Measurements from ENCODE around the gene RNF138.
"Not testable (repeated sequence)": the region's sequence is repeated elsewhere in the genome, so short reads cannot be mapped to it uniquely, and the experiment has no call there.

The RNF138 gene, protein sequence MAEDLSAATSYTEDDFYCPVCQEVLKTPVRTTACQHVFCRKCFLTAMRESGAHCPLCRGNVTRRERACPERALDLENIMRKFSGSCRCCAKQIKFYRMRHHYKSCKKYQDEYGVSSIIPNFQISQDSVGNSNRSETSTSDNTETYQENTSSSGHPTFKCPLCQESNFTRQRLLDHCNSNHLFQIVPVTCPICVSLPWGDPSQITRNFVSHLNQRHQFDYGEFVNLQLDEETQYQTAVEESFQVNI

DNA sequence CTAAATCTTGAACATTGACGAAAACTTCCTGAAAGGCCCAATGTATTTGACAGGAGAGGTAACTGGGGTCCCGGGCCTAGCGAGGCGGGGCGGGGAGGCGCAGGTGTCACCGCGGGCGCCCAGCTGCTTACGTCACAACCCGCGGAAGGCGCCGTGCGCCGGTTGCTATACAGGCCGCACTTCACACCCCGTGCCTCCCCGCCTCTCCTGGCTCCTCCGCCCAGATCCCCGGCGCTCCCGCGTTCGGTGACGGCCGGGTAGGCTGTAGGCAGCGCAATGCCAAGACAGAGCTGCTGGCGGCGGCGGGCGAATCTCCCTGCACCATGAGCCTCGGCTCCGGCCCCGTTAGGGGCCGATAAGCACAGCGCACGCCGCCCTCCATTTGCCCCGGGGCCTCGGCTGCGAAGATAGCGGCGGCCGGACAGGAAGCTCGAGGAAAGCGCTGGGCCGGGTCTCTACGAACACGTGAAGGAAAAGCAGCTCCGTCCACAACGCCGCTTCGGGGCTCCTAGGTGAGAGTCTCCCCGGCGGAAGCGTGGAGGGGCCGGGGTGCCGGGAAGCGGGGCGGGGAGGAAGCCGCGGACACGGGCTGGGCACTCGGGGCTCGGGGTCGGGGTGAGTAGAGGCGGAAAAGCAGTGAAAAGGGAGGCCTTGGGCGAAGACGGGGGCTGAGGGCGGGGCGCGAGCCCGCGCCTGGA is at the start of gene RNF138:
RNF138 (plus strand) TSS at position 151 of the 698 bp plus-strand sequence. CDS start 903 bp downstream, outside the sequence.
- DNase-seq (ENCODE audit: low read depth) = peak; percentile 66

DNA sequence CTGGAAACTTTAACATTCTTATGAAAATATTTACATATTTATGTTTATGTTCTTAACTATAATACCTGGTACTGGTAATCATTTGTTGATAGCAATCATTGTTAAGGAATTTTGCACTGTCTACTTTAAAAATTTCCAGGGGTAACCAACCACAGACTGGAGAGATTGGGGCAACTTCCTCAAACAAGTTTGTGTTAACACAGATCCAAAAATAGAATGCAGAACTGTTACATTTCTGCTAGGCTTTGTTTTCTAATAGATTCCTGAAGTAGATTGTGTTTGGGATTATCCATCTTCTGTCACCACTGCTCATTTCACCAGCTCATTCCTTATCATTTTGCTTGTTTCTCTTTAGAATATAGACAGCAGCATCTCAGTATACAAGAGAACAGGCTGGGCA is 49.3 kb upstream of the RNF138 start:
- DNase-seq (ENCODE audit: low read depth) = no peak

DNA sequence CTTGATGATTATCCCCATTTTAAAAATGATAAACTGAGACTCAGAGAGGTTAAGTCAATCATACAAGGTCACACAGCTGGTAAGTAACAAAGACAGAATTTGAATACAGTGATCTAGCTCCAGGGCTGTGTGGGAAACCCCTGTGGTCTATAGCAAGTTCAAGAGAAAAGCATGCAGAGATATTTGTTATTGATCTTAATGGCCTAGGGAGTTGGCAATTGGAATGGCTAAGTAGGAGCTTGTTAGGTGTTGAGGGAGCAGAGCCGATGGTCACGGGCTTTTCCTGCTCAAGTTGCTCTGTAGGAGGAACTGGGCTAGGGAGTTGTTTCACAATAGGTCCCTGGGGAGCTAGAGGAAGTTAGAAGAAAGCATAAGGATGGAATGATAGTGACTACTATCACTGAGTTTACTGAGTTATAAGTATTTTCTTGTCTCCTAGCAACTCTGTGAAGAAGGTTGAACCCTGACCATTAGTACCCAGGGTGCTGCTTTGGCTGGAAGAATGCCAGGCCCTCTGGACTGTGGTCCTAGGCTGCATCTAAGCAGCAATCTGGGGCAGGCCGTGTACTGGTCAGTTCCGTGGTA is 43.1 kb upstream of the RNF138 start:
- DNase-seq (ENCODE audit: low read depth) = no peak

DNA sequence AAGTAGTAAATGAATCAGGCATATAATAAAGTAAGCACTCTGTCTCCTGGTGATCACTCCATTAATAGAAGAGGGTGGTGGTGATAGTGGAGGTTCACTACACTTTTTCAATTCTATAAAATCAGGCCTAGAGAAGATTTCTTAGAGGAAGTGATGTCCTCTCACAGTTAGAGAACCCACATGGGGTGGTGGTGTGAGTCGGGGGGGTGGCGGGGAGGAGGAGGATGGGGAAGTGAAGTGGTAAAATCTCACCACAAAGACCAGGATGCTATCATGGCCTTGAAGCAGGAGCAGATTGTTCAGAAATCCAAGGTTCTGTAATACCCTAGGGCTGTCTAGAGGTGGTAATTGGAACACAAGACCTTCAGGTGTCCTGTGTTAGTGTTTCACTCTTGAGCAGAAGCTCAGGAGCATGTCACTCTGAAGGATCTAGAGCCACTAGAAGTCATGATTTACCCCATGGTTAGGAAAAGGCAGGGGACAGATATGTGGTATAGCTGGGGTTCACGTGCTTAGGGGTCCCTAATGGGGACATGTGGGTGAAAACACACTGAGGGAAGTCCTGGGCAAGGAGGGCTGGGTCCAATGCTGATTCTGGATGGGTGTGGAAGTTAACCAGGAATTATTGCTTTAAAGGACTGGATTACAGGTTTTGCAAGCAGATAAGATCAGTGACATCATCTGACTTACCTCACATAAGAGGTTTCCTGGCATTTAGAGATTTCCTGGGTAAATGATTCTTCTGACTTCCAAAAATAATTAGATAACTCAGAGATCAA is 42.1 kb upstream of the RNF138 start:
- no peak for DNase-seq (ENCODE audit: low read depth)

DNA sequence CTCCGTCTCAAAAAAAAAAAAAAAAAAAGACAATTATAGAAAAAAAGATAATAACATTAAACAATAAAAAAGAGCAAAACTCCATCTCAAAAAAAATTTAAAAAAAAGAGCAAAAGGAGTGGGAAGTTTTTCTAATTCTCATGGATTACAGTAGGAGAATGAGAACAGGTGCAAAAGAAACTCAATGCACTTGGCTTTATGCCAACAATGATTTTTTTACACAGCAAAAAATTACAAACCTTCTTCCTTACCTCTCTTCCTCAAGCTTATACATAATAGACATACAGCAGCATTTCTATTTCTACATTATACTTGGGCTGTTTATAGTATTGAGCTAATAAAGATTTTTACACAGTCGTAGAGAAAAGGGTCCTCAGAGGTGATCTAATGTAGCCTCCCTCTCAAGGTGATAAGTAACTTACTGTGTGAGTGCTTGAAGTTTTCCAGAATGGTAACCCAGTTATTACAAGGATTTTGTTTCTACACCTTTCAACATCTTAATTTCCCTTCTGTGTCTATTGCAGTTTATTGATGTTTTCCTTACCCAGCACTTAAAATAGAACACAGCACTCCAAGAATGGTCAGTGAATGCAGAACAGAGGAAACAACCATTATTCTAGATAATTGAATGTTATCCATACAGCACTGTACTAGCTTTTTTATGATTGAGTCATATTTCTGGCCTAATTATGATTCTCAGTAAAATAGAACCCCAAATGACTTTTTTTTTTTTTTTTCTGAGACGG is 34.9 kb upstream of the RNF138 start:
- DNase-seq (ENCODE audit: low read depth) = no peak

DNA sequence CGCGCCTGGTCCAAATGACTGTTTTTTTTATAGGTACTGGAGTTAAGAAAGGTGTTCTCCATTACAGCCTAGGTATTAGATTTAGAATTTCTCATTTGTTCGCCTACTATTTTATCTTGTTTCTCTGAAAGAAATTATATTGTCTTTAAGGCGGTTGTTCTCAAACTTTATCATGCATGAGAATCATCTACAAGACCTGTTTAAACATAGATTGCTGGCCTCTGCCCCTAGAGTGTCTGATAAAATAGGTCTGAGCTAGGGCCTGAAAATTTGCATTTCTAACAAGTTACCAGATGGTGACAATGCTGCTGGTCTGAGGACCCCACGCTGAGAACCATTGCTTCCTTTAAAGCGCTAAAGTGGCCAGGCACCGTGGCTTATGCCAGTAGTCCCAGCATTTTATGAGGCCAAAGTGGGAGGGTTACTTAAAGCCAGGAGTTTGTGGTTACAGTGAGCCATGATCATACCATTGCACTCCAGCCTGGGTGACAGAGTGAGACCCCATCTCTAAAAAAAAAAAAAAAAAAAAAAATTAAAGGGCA is 34.0 kb upstream of the RNF138 start:
- DNase-seq (ENCODE audit: low read depth) = no peak

DNA sequence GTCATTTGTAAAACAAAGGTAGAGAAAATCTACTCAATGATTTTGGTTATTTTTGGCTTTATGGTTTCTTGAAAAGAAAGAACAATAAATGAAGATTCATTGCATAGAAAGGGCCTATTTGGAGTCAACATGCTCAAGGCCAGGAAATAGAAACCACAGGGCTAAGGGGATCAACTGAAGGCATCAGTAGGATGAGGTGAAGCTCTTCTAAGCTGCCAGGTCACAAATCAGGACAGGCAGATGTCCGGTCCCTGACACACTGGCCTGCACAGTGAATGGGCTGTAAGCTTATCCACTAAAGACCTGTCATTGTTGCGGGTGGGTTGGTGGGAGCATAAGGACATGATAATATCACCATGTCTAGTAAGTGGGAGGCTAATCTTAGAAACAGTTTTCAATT is 31.6 kb upstream of the RNF138 start:
- DNase-seq (ENCODE audit: low read depth) = no peak

DNA sequence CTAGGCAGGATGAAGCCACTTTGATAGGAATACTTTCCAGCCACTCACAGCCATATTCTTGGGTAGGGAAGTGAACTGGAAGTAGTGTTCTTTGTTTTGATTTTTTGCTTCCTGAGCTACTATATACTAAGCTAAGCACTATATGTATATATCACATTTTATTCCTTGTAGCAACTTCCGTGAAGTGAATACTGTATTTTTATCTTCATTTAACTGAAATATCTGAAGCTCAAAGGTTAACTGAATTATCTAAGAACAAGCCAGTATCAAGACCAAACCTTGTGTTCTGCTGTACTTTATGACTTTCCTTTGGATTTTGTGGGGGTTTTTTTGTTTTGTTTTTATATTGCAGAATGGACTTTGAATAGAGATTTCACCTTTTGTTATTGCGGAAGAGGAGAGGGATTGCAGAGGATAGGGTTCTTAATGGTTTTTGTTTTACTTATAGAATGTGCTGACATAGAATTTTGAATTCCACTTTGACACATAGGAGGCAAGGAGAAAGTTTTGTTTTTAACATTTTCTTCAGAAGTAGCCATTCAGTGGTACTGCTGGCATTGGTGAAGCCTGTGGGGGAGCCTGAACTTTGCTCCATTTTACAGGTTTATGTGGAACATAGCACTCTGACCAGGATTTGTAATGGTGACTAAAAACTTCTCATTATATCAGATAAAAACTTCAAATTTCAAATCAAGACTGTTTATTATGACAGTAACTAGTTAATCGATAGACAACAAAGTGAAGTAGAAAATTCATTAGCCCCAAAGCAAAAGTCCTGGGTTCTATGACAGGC is 24.1 kb upstream of the RNF138 start:
- no peak for DNase-seq (ENCODE audit: low read depth)

DNA sequence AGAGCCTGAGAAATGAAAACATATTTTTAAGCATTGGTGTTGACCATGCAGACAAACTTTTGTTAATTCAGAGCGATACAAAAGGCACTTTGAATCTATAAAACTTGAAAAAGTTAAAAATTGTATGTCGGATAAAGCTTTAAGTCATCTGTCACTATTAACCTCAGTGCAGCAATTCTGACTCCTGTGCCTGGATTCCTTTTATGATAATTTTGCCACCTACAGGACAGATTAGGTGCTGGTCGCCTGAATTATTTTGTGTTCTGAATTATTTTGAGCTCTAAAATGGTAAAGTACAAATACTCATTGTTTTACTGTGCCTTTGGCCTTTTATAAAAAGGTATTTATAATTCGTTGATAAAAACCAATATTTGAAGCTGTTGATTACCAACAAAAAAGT is 19.4 kb upstream of the RNF138 start:
- no peak for DNase-seq (ENCODE audit: low read depth)

DNA sequence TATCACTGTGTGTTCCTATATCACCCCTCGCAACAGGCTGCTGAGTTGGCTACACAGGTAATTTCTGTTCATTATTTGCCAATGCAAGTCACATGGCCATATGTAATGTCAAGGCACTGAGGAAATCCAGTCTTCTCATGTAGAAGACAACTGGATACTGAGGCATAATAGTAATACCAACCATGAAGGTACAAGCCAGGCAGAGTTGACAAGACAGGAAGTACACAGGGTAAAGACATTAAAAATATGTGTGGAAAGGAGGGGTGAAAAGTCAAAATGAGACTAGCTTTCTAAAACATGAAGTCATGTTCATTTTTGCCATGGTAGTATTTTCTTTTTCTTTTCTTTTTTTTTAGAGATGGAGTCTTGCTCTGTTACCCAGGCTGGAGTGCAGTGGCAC is 17.5 kb upstream of the RNF138 start:
- no peak for DNase-seq (ENCODE audit: low read depth)

DNA sequence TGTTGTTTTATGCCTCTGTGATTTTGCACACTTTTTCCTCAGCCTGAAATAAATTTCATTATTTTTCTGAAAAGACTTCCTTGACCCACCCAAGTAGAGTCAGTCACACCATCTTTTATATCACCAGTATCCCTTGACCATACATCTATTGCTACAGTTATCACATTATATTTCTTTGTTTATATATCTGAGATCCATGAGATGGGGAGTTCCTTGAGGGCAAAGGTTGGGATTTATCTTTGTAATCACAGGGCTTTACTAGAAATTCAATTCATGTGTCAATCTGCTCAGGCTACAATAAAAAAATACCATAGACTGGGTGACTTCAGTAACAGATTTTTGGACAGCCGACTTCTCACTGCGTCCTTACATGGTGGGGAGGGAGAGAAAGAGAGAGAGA is 12.8 kb upstream of the RNF138 start:
- DNase-seq (ENCODE audit: low read depth) = no peak

DNA sequence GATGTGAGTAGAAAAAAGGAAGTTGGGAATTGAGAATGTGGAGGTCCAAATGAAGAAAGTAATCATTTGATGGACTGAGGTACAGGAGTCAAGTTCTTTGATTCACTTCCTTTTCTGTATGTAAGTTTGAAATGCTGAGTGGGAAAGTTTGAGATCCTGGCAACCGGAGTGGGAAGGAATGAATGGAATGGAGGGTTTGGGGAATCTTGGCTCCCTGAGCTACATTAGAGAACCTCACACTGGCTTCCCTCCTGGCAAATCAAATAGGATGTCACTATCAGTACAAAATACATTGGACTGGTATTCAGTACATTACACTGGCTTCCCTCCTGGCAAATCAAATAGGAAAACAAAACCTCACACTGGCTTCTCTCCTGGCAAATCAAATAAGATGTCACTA is 9.8 kb upstream of the RNF138 start:
- DNase-seq (ENCODE audit: low read depth) = no peak

DNA sequence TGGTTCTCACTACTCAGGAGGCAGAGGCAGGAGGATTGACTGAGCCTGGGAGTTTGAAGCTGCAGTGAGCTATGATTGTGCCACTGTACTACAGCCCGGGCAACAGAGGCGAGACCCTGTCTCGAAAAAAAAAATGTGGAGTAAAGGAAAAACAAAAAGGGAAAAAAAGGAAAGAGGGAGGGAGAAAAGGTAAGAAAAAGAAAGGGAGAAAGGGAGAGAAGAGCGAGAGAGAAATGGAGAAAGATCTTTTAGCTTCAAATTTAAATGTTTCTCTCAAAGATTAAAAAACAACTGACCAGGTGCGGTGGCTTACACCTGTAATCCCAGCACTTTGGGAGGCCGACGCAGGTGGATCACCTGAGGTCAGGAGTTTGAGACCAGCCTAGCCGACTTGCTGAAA is 7.9 kb upstream of the RNF138 start:
- DNase-seq (ENCODE audit: low read depth) = no peak

DNA sequence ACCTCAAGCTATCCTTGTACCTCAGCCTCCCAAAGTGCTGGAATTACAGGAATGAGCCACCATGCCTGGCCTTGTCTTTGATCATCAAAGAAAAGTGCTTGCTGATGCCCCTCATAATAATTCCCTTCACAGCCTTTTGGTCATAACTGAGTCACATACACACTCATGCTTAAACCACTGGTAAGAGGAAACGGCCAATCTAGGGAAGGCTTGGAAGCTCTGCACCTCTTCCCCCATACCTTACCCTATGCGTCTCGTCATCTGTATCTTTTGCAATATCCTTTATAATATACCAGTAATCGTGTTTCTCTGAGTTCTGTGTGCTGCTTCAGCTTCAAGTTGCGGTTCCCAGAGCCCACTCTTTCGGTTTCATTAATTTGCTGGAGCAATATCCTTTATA is 4.8 kb upstream of the RNF138 start:
- DNase-seq (ENCODE audit: low read depth) = no peak

DNA sequence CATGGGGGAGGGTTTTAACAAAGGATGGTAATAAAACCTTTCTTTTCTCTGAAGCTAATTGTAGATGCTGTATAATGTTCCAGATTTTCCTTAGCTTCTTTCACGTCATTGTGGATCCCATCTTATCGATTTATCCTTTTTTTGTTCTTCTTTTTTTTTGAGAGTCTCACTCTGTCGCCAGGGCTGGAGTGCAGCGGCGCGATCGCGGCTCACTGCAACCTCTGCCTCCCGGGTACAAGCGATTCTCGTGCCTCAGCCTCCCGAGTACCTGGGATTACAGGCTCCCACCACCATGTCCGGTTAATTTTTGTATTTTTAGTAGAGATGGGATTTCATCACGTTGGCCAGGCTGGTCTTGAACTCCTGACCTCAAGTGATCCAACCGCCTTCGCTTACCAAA is 843 bp upstream of the RNF138 start:
- not testable (repeated sequence) for DNase-seq (ENCODE audit: low read depth)

DNA sequence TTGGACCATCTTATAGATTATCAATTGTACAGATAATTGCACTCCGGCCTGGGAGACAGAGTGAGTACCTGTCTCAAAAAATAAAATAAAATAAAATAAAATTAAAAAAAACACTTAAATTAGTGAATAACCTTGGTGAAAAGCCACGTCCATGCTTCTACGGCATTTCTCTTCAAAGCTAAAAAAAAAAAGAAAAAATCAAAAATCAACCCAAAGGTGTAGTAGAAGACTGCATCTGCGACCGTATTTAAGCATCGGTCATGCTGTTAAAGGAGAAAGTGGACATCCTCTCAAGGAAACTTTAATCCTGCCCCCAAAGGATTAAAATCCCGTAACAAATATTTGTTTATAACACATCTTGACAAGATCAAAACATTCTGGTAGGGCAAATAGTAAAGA is 350 bp upstream of the RNF138 start:
- DNase-seq (ENCODE audit: low read depth) = no peak

DNA sequence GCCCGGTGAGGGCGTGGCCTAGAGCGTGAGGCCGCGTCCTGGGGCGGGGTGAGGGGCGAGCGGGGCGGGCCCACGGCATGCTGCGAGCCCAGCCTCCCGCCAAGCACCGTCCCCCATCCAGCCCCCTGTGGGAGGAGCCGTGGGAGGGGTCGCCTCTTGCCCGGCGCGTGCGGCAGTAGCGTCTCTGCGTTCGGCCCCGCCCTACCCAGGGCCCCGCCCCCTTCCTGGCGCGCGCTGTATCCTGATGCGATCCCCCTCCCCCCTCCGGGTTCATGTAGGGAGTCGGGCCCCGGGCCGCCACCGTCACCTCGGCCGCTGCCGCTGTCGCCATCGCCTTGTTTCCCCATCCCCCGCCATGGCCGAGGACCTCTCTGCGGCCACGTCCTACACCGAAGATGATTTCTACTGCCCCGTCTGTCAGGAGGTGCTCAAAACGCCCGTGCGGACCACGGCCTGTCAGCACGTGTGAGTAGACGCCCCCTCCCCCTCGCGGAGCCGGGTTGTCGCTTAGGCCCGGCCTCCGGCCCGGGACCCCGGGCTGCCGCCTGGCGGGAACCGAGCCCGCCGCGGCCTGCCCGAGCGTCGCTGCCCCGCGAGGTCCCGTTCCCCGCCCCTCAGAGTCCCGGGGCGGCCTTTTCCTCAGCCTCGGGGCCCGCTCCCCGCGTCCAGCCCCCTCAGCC is 888 bp downstream of the RNF138 start:
- peak; percentile 98 for DNase-seq (ENCODE audit: low read depth)

DNA sequence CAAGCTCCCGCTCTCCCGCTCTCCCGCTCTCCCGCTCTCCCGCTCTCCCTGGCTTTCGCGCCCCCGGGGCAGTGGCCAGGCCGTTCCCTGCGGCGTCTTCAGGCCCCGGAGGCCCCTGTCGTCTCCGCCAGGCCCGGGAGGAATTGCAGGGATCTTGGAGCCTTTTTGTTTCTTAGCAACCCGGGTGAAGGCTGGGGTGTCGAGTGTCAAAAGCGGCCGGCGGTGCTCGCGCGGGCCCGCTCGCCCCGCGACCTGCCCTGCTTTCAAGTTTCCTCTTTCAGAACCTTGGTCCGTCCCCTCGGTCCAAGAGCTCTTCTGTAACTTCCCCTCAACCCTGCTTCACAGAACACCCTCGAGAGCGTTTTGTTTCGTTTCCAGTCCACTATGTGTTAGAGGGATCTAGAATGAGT is 1.4 kb downstream of the RNF138 start:
- DNase-seq (ENCODE audit: low read depth) = peak; percentile 5

DNA sequence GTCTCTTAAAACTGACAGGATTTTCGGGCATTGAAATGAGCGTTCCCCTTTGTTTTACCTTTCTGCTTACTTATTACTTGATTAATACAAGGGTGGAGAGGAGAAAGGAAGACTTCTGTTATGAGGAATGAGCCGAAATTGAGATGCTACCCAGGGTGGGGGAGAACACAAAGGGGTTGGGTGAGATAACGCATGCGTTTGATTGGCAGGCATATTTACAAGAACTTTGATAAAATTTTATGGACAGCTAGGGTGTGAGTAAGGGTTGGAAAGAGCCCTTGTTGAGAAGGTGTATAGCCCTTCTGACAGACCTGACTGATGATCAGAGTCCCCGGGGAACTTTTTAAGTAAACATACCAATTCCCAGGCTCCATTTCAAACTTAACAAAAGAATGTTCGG is 1.8 kb downstream of the RNF138 start:
- no peak for DNase-seq (ENCODE audit: low read depth)

DNA sequence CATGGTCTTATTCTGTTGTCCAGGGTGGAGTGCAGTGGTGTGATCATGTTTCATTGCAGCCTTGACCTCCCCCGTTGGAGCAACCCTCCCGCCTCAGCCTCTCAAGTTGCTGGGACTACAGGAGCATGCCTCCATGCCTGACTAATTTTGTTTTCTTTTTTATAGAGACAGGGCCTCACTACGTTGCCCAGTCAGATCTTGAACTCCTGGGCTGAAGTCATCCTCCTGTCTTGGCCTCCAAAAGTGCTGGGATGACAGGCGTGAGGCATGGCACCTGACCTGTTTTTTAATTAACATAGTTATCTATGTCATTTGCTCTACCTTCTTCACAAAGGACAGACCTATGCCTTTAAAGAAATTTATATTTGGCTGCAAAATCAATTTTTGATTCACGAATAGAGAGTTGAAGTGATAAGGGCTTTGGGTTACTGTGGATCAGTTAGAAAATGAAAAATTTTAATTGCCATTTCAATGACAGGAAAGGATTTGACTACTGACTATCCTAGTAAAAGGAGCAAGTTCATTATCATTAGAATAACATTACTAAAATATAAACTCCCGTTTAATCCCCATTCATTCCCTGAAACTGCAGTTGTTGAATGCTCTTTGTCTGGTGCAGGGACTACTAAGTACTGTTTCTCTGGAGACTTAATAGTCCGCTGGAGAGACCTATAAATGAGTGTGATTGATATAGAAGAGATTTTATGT is 3.7 kb downstream of the RNF138 start:
- no peak for DNase-seq (ENCODE audit: low read depth)

All from stimulated activated CD8-positive, alpha-beta memory T cell treated with anti-CD3 and anti-CD28 coated beads, Interleukin-15, amount 100 ng/mL, for 24 hours (primary cell).